Measurements from ENCODE around the gene SEZ6. TPM values are rescaled to one million over a fixed set of nuclear protein-coding genes. Genes with fewer than 3 reads are reported as not detected.

Gene SEZ6
- polyA plus RNA-seq, 2 of the 4 experiments (the other 2 are of a cell fraction), result not detected

GRCh38 chr17:28992185-28992584 lies 13.6 kb downstream of the SEZ6 start:
- no peak overlapping the region for H3K27ac ChIP-seq
- WGBS (ENCODE audit: missing lambda C conversion rate), result 64% methylated on average over 7 of the region's 7 CpGs
- DNase-seq (ENCODE audit: low read depth in 1 of 2, low spot score in 1 of 2), result no peak
- ChIA-PET POLR2A (no interaction called here), CTCF (interaction anchor here (0.8 to 4.6 kb wide), 5 partner anchors 9 to 265 kb away, joined by 3 to 33 read pairs (median 9); no protein-coding TSS in a partner anchor)
- peak in 1 of 2 experiments; percentile 14; a peak in 3 of 6 replicates for ATAC-seq
- H3K4me2 ChIP-seq, result no peak overlapping the region
- FAIRE-seq, result no peak
- H3K9me3 ChIP-seq, result no peaks in the 10 kb centered on the region
- no peak overlapping the region for H3K4me3 ChIP-seq
- no peaks in the 10 kb centered on the region for H3K4me1 ChIP-seq
- TF ChIP-seq MAX (IDR thresholded peaks at IDR 0.05) (no peak), USF2 (IDR thresholded peaks at IDR 0.05) (no peak), POLR2AphosphoS2 (conservative IDR thresholded peaks at IDR 0.05; ENCODE audit: low read length) (no peak), BCL3 (IDR thresholded peaks at IDR 0.05) (no peak), RAD21 (conservative IDR thresholded peaks at IDR 0.05 in 1 of 2, IDR thresholded peaks at IDR 0.05 in 1 of 2) (no peak), ZSCAN20 (CRISPR knock-in tag; IDR thresholded peaks at IDR 0.05) (no peak), NR3C1 (IDR thresholded peaks at IDR 0.05) (no peak), NFE2L2 (conservative IDR thresholded peaks at IDR 0.05; ENCODE audit: low read length) (no peak), RNF2 (IDR thresholded peaks at IDR 0.05; ENCODE audit: borderline replicate concordance, low read depth) (no peak), FOSL2 (IDR thresholded peaks at IDR 0.05) (no peak), FOSL2 (CRISPR knock-in tag; IDR thresholded peaks at IDR 0.05) (no peak), KDM1A (IDR thresholded peaks at IDR 0.05; ENCODE audit: low read depth) (no peak), E2F6 (IDR thresholded peaks at IDR 0.05; ENCODE audit: borderline replicate concordance, low read depth) (no peak)
- TF ChIP-seq, protein P1, sequence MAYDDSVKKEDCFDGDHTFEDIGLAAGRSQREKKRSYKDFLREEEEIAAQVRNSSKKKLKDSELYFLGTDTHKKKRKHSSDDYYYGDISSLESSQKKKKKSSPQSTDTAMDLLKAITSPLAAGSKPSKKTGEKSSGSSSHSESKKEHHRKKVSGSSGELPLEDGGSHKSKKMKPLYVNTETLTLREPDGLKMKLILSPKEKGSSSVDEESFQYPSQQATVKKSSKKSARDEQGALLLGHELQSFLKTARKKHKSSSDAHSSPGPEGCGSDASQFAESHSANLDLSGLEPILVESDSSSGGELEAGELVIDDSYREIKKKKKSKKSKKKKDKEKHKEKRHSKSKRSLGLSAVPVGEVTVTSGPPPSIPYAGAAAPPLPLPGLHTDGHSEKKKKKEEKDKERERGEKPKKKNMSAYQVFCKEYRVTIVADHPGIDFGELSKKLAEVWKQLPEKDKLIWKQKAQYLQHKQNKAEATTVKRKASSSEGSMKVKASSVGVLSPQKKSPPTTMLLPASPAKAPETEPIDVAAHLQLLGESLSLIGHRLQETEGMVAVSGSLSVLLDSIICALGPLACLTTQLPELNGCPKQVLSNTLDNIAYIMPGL (CRISPR knock-in tag; IDR thresholded peaks at IDR 0.05; ENCODE audit: borderline replicate concordance), result no peak

DNA sequence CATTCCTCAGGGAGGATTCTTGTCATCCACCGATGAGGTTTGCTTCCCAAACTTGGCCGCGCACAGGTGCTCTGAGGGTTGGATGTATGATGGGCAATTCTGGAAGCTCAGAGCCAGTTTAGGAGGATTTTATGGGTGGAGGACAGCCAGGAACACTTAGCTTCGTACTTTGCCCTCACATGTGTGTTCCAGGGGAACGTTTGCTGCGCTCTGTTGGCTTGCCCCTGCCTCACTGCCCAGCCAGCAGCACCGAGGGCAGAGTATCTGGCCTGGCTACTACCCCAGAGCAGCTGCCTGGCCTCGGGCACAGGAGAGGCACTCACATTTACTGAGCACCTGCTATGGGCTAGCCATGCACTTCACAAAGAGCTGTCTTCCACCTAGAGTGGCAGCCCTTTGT lies 14.1 kb downstream of the SEZ6 start:
- no peak overlapping the region for H3K4me3 ChIP-seq
- ATAC-seq (peak; percentile 9 to 30; a peak in 4 of 6 replicates), DNase-seq (ENCODE audit: low read depth in 1 of 2, low spot score in 1 of 2) (no peak), FAIRE-seq (no peak)
- no peak overlapping the region for H3K27ac ChIP-seq
- WGBS (ENCODE audit: missing lambda C conversion rate), result 61% methylated on average over 8 of the region's 8 CpGs
- no peak overlapping the region for H3K4me2 ChIP-seq
- H3K9me3 ChIP-seq, result no peaks in the 10 kb centered on the region
- POLR2A ChIA-PET, result no interaction called here
- CTCF ChIA-PET, result interaction anchor here (0.8 to 4.6 kb wide), 3 partner anchors 27 to 119 kb away, joined by 3 to 33 read pairs (median 21); no protein-coding TSS in a partner anchor
- H3K4me1 ChIP-seq, result no peaks in the 10 kb centered on the region
- TF ChIP-seq EHF (CRISPR knock-in tag; IDR thresholded peaks at IDR 0.05) (no peak), MYC (IDR thresholded peaks at IDR 0.05; ENCODE audit: borderline replicate concordance, low read length) (no peak), NPAS2 (CRISPR knock-in tag; IDR thresholded peaks at IDR 0.05; ENCODE audit: borderline replicate concordance) (no peak)
- TF ChIP-seq, protein P2, sequence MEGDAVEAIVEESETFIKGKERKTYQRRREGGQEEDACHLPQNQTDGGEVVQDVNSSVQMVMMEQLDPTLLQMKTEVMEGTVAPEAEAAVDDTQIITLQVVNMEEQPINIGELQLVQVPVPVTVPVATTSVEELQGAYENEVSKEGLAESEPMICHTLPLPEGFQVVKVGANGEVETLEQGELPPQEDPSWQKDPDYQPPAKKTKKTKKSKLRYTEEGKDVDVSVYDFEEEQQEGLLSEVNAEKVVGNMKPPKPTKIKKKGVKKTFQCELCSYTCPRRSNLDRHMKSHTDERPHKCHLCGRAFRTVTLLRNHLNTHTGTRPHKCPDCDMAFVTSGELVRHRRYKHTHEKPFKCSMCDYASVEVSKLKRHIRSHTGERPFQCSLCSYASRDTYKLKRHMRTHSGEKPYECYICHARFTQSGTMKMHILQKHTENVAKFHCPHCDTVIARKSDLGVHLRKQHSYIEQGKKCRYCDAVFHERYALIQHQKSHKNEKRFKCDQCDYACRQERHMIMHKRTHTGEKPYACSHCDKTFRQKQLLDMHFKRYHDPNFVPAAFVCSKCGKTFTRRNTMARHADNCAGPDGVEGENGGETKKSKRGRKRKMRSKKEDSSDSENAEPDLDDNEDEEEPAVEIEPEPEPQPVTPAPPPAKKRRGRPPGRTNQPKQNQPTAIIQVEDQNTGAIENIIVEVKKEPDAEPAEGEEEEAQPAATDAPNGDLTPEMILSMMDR (IDR thresholded peaks at IDR 0.05), result no peak
